Mesenteric fat pad (tissue), 1 donor: ENCODE results near the gene SH3BP5. TPM values are rescaled to one million over a fixed set of nuclear protein-coding genes. Genes with fewer than 3 reads are reported as not detected.

Experiments used
- DNase-seq: peaks from one replicate; pipeline ENCODE4 v3.0.0-alpha.2; 2020; ENCODE audit warnings: low spot score
- total RNA-seq: library from RNA; stranded (reverse); fragmentation: NEBNext Ultra II Directional; extraction: Animal tissue kit (Norgen Biotek cat#: 25700); gene quantifications from one replicate; pipeline ENCODE4 v1.2.1, GENCODE V29; 2021
- donor health status: DM: yes; HTN: yes; CAD: no.

SH3BP5 gene
- total RNA-seq, 1 donor from 2014 or later = 108 TPM

GRCh38 chr3:15279205-15279604, 53.2 kb downstream of the SH3BP5 start:
- no peak for DNase-seq

GRCh38 chr3:15277861-15278500, 54.4 kb downstream of the SH3BP5 start:
- no peak for DNase-seq

DNA sequence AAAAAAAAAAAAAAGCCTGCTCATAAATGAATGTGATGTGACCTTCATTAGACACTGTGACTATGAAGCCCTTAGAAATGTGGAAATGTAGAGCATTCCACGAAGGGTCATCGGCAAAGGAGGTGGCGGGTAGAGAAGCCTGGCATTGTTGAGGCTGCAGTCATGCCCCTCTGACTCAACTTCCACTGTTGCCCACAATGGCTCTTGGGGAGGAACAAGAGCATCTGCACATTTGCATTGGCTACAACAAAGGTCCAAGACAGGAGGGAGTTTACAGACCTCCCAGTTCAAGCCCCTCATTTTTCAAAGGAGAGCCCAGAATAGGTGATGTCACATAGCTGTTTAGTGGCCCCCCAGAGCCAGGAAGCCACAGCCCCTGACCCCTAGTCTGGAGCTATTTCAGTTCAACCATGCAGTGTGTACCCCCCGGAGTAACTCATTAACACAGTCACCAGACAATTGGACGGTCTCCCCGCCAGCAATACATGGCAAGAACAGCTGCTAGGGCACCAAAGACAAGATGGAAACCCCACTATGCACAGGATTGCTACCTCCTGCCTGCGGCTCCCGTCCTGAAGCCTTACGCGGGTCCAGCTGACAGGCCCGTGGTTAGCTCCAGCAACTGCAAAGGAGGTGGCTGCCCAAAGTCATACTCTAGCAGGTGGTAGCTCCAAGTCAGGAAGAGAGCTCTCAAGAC, 56.2 kb downstream of the SH3BP5 start:
- no peak for DNase-seq

- DNase-seq = no peak
Observed at GRCh38 chr3:15273227-15273626, 59.2 kb downstream of the SH3BP5 start.

- DNase-seq = no peak
Observed at GRCh38 chr3:15272426-15273196, 59.8 kb downstream of the SH3BP5 start.

- no peak for DNase-seq
Observed at GRCh38 chr3:15271785-15272381, 60.5 kb downstream of the SH3BP5 start.

DNA sequence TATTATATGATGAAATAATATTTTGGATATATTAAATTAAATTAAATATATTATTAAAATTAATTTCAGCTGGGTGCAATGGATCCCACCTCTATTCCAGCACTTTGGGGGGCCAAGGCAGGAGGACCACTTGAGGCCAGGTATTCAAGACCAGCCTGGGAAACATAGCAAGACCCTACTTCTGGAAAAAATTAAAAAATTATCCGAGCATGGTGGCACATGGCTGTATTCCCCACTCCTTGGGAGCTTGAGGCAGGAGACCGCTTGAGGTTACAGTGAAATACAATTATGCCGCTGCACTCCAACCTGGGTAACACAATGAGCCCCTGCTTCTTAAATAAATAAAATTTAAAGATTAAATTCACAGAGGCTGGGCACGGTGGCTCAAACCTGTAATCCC, 61.4 kb downstream of the SH3BP5 start:
- no peak for DNase-seq

GRCh38 chr3:15269091-15269989, 63.0 kb downstream of the SH3BP5 start:
- peak; percentile 94 for DNase-seq

GRCh38 chr3:15268033-15268631, 64.3 kb downstream of the SH3BP5 start:
- no peak for DNase-seq

DNA sequence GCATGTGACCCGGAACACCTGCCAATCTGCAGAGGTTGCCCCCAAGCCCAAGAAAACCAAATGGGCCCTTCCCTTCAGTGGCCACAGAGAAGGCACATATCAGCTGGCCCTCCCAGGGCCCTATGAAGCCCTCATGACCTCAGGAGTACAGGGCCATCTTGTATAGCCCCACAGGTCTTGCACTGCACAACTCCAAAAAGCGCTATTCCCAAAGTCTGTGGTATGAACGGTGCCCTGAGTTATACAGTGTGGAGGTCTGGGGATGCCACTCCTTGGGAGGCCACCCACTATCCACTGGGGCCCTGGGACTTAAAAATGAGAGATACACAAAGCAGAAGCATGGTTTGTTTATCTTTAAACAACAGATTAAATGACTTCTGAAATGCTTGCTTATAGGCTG, 64.9 kb downstream of the SH3BP5 start:
- no peak for DNase-seq

GRCh38 chr3:15266510-15267376, 65.6 kb downstream of the SH3BP5 start:
- DNase-seq = no peak

- DNase-seq = no peak
Observed at GRCh38 chr3:15265655-15266509, 66.5 kb downstream of the SH3BP5 start.

GRCh38 chr3:15264486-15264885, 67.9 kb downstream of the SH3BP5 start:
- no peak for DNase-seq

DNA sequence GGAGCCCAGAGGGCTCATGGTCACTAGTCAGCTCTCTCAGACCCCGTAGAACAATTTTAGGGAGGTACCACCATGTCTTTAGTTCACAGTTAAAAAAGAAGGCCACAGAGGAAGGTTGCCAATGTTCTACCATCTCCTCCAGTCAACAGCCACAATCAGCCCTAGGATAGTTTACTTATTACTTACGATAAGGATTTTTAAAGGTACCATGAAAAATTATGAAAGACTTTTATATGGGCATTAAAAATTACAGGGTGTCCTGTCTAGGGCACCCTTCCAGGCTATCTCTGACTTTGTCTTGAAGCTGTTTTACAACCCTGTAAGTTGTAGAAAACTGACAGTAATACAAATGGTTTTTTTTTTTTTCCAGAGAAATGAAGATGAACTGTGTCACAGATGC, 68.5 kb downstream of the SH3BP5 start:
- no peak for DNase-seq

DNA sequence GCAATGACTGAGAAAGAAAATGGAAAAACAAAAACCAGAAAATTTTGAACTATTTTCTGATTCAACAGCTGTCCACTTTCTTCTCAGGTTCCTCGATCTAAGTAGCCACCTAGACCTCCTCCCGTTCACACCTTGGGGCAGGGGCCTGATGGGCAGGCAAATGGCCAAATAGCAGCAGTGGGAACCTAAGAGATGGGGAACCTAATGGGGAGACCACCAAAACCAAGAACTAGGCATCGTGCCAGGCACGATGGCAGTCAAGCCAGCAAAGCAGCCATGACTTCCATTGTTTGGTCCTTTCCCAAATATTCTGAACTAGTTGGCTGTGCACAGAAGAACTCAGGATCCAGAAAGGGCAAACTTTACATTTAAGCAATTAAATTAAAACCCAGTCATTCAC, 69.3 kb downstream of the SH3BP5 start:
- DNase-seq = no peak

DNA sequence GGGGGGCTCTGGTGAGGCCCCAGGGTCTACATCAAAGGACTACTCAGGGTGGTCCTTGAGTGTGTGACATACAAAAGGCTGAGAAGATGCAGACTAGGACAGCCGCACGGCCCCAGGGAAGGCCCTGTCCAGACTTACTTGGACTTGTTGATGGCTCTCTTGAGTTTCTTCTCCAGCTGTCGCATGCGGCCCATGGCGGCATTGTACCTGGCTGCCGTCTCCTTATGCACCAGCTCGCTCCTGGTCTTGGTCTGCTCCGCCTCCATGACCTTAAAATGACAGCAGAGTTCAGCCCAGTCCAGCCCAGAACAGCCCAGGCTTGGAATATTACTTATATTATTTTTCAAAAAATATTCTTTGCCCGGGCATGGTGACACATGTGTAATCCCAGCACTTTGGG, 70.4 kb downstream of the SH3BP5 start:
- DNase-seq = no peak

GRCh38 chr3:15261274-15261673, 71.1 kb downstream of the SH3BP5 start:
- DNase-seq = no peak

DNA sequence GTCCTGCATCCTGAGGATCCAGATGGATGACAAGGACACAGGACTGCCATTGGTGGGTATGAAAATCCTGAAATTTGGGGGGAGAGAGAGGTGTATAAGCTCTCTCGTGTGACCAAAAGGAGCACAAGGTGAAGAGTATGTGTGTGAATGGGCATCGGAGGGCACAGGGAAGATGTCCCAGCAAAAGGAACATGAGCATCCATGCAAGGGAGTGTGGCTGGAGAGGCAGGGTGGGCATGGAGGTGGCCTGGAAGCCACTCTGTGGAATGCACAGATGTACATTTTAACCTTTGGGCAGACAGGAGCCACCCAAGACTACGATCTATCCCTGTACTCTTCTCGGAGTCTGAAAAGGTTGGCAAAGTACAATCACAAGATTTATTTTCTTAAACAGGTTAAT, 71.9 kb downstream of the SH3BP5 start:
- no peak for DNase-seq

DNA sequence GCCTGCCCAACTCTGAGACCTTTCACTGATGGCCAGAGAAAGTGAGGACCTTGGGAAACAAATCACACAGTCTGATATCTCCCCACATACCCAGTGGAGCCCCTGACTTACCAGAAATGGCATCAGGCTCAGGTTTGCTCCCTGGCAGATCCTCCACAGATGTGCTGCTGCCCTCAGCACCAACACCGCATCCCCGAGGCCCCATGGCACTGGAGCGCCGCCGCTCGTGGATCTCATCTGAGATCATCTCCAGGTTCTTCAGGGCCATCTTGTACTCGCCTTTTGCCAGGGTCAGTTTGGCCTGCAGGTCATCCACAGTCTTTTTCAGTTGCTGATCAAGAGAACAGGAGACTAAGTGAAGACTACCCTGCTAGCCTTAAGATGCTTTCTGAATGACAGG, 73.7 kb downstream of the SH3BP5 start:
- no peak for DNase-seq
